ENCODE data around the gene CHCHD6.

The CHCHD6 gene

GRCh38 chr3:126703512-126704493, at the start of gene CHCHD6:
TSS of gene CHCHD6 (plus strand) at chr3:126704240. CDS start at chr3:126704313, 73 bp downstream.
- peak; percentile 98 to 99 for DNase-seq

DNA sequence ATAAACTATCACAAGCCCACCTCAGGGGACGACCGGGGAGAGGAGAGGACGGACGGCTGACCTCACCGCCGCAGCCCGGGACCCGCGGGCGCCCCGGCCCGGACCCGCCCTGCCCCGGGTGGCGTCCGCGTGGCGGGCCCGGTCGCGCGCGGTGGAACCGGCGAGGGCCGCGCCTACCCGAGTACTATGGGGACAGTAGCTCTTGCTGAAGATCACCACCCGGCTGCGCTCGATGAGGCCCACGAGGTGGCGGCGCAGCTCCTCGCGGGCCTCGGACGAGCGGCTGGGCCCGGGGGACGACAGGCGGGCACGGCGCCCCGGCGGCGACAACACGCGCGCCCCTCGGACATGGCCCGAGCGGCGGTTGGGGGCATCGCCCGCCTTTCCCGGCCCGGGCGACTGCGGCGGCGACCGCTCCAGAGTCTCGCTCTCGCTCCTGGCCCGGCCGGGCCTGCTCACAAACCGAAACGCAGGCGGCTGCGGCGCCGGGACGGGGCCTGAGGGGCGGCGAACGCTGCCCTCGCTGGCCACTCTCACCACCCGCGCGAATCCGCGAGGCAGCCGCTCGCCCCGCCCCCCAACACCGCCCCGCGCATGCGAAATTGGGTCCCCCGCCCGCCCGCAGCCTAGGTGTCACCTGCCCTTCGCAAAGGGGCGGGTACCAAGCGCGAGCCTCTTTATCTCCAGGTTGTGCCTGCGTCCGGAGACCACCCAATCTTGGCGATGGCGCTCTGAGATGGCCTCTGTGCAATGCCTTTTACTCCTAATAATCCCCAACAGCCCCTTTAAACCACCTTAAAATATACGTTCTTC, 49.3 kb upstream of the CHCHD6 start, which contains the start of gene TXNRD3:
Gene TXNRD3 (minus strand): TSS at position 554 of the 813 bp plus-strand sequence.
- DNase-seq = peak; percentile 59 to 75

- DNase-seq = no peak
Observed at GRCh38 chr3:126655887-126656286, 48.2 kb upstream of the CHCHD6 start.

DNA sequence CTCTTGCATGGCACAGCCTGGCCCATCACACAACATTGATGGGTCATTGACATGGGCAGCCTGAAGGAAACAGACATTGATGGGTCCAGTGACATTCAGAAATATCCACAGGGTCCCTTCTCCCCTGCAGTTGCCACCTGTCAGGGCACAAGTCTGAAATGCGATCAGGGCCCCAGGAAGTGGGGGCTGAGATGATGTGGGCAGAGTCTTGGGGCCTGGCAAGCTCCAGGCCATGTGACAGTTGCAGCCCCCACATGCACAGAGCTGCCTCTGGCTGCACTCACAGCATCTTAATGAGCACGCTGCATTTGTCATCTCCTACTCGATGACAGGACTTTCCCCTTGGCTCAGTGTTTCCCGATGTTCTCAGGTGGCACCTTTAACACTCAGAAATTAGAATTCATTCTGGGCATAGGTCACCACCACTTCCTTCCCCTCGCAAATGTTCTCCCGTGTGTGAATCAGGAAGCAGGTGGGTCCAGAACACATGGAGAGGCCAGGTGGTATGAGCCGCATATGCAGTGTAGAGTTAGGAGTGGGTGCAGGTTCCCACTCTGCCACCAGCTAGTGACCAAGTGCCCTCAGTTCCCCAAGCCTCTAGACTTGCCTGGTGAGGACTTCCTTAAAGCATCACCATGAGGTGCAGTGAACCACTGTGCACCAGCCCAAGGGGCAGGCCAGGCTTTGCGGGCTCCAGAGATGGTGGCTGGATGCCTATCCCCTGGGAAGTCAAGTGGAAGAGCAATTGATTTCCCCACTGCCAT, 47.5 kb upstream of the CHCHD6 start:
- no peak for DNase-seq

- no peak for DNase-seq
Observed at GRCh38 chr3:126657901-126658300, 46.1 kb upstream of the CHCHD6 start.

- no peak for DNase-seq
Observed at GRCh38 chr3:126658584-126658983, 45.5 kb upstream of the CHCHD6 start.

DNA sequence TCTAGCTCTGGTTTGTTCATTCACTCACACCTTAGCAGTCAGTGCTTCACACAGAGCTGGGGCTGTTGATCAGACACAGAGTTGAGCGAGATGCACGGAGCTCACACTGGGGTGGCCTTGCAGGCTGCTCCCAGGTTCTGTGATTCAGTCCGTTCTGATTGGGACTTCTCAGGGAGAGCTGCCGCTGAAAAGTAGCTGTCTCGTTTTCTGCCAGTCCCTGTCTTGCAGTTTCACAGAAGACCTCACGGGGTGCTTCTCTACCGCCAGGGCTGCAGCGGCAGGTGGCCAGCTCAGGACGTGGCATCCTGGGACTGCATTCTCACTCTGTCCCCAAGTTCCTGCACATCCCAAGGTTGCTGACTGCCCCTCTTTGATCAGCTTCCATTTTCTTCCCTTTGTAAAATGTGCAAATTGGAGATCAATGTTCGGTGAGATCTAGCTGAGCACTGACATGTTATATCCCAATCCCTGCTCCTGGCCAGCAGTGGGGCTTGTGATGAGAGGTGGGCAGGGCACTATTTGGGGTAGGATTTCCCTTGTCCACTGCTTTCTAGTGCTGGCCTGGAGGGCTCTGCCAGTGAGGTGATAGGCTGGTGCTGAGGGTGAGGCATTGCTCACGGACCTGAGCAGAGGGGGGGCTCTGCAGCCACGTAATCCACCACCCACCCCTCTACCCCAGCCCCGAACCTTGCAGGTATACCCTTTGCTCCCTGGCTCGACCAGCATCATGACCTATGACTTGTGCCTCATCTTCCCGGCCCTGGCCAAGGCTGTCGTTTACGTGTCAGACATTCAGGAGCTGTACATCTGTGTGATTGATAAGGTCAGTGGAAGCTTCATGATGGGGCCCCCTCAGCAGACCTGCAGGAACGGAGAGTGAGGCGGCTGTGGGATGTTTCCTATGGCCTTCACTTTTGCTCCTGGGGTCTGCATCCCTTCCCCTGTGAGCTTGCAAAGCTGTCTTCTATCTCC, 43.8 kb upstream of the CHCHD6 start:
- DNase-seq = peak in 1 of 2 experiments; percentile 40

GRCh38 chr3:126661532-126662364, 42.3 kb upstream of the CHCHD6 start:
- no peak for DNase-seq

DNA sequence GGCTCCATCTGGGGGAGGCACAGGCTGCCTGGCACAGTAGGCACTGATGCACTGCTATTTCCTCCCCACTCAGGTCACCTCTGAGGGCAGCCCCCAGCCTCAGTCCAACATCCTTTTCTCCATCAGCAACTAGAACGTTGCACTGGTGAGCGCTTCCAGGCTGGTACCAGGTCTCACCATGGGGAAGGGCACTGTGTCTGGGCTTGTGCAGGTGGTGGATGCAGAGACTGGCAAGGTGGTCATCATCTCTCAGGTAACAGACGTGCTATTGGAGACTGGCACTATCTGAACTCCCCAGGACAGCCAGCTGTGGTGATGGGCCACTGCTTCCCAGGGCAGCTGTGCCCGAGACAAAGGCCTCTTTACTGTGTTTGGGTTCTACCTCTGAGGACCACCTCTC, 40.8 kb upstream of the CHCHD6 start:
- no peak for DNase-seq

- DNase-seq = no peak
Observed at GRCh38 chr3:126663750-126664149, 40.3 kb upstream of the CHCHD6 start.

- DNase-seq = peak in 1 of 2 experiments; percentile 10
Observed at GRCh38 chr3:126664591-126665214, 39.3 kb upstream of the CHCHD6 start.

DNA sequence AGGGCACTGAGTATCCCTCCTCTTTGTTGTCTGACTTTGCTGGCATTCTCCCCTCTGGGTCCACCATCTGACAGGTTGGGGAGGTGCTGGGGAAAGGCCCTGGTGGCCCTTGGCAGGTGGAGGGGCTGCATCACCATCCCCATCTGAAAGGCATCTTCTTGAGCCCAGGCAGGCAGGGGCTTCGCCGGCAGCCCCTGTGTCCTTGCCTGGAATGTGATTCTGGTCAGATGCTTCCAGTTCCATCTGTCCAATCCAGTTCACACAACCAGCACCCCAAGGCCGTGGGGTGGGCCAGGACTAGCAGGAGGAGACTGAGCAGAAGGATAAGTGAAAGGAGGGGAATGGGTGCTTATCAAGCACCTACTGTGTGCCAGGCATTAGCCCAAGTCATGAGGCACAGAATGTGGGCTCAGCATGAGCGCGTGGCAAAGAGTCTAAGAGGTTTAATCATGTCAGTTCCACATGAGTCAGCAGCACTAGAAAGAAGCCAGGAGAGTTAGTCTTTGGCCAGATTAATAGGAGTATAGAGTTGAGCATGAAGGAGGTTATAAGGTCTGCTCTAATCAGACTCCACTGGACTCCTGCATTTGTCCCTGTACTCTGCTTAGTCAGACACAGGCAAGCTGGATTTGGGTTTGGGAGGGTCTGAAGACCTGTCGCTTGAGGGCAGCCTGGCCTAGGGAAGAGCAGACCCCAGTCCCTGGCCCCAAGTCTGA, 38.7 kb upstream of the CHCHD6 start:
- no peak for DNase-seq

DNA sequence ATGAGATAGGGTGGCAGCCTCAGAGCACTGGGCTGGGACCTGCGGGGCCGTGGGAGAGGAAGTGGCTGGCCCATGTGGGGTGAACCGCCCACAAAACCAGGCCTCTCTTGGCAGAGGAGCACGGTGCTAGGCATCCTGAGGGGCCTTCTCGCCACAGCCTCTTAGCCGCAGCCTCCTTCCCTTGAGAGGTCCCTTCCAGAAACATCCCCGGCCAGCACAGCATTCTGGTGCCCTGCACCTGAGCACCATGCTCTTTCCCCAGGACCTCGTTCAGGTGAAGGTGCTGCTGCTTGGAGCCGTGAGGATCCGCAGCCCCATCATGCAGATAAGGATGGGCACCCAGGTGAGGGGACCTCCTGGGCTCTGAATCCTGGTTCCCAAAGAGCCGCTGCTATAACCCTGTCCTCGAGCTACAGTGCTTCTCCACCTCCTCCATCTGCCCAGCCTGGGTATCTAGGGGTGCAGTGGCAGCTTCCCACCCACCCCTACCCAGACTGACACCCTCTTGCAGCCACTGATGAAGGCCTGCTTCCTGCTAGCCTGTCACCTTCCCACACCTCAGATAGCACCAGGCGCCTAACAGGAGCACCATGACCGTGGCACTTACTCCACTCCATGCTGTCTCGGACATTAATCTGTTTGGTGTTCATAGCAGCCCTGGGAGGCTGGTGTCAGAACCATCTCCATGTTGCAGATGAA, 37.9 kb upstream of the CHCHD6 start:
- no peak for DNase-seq

DNA sequence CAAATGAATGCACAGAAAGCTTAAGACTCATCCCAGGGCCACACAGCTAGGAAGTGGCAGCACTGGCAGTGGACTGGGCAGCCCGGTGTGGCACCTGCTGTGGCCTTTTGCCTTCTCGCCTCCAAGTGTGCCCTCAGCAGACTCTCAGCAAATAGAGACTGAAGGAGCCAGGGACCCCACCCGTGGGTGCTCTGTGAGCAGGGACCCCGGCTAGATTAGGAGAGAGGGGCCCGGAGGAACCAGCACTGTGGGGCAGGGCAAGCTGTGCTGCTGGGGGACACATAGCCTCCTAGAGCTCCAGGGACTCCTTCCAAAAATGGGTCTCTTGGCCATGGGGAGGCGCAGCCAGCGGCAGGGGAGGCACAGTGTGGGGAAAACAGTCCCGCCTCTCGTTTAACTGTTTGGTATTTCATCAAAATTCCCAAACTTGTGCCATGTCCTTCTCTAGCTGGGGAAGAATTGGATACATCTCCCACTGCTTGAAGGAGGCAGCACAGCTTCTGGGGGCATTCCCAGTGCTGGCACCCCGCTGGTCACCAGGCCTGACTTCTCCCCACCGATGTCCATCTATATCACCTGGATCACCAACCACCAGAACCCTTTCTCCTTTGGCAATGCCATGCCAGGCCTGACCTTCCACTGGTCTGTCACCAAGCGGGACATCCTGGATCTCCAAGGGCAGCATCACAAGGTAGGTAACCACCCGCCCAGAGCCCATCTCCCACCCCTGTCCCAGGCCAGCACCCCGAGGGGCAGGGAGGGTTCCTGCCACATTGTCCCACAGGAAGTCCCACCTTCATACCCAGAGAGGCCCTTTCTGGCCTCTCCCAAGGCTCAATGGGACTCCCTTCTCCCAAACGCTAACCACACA, 37.1 kb upstream of the CHCHD6 start:
- DNase-seq = no peak

DNA sequence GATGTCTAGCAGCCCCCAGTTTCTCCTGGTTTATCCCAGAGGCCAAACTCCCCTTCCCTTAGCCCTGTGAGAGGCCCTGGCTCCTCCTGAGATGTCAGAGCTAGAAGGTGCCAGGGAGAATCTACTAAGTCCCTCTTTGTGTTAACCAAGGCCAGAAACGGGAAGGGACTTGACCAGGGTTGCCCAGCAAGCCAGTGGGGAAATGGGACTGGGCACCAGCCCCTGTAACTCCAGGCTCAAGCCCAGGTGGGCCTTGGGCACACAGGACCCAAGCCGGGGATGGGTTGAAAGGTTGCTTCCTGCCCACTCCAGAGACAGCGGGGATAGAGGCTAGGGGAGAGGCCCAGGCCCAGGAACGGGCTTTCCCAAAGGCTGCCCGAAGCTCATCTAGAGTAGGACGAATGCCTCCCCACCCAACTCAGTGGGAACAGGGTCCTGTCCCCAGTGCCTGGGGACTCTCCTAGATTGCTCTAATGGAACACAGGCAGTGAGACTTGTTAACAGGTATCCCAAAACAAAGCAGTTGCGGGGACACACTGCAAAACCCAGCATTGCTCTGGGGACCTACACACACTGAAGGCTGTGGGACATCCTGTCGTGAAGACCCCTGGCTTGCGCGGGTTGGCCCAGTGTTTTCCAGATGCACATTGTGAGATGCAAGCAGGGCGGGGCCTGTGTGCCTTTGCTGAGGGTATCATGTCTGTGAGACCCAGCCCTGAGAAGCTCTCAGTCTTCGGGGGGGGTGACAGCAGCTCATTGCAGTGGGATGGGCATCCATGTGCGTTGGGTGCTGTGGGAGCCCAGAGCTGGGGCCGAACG, 36.2 kb upstream of the CHCHD6 start:
- DNase-seq = no peak
